K562 treated with DMSO at 1 percent for 12 hours (cell line): ENCODE results near the gene SLC6A1. TPM values are rescaled to one million over a fixed set of nuclear protein-coding genes. Genes with fewer than 3 reads are reported as not detected.

Source experiments
- total RNA-seq: library from RNA; unstranded; fragments of 300-600 nt; gene quantifications from 2 replicates; pipeline ENCODE4 v1.2.3, GENCODE V29; 2022; ENCODE audit not compliant: insufficient read depth

Gene SLC6A1
- total RNA-seq = not detected in 2 replicates

GRCh38 chr3:10992017-10992942 lies at the start of gene SLC6A1:
TSS of gene SLC6A1 (plus strand) at chr3:10992748. CDS start at chr3:11017212, 24,464 bp downstream.

Other genes starting within 250 kb of the SLC6A1 start
- not detected in 2 replicates for gene SLC6A11, start 176.5 kb upstream of the SLC6A1 start, total RNA-seq
- not detected in 2 replicates for gene HRH1, start 161.7 kb downstream of the SLC6A1 start, total RNA-seq